ENCODE results near the gene ASB1.

ASB1 gene

DNA sequence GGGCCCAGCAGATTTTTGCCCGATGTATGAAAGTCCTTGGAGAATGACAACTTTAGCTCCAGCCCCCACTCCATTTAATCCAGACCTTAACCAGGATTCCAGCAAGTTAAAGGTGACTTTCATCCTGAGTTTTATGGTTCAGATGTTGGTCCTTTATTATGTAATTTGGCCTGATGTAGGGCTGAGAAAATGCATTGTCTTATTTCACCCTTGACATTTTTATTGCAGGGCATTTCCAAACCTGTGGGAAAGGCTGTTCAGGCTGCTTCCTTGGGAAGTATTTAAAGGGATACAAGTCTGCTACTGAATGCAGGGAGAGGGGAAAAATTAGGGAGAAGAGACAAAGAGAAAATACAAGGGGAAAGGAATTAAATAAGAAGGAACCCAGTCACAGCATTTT lies 48.8 kb downstream of the ASB1 start:
- in situ Hi-C loops (cut with HindIII; ENCODE audit: low pct_unique_long_range_greater_than_20kb, low sequenced_read_pairs) = no loop called here
- DNase-seq (ENCODE audit: low read depth in 1 of 2, low spot score in 1 of 2) = no peak

DNA sequence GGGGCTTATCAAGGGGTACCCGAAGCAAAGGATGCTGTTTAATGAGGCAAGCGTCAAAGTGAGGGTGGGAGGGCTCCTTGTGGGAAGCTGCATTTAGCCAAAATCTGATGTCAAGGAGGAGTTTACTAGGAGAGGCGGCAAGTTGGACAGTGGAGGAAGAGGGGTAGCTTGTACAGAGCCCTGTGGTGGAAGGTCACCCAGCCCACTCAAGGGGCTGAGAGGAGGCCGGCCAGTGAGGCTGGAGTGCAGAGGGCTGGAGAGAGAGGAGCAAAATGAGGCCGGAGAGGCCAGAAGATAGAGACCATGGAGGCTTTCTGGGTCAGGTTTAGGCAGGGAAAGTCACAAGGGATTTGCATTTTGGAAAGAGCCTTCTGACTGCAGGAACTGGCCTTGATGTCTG lies 49.5 kb downstream of the ASB1 start:
- no peak for DNase-seq (ENCODE audit: low read depth in 1 of 2, low spot score in 1 of 2)
- in situ Hi-C loops (cut with HindIII; ENCODE audit: low pct_unique_long_range_greater_than_20kb, low sequenced_read_pairs) = no loop called here
- TF ChIP-seq JUND (IDR thresholded peaks at IDR 0.05; ENCODE audit: low read depth) = no peak

More for the DNA sequence above, 48.8 kb downstream of the ASB1 start:
- TF ChIP-seq JUND (IDR thresholded peaks at IDR 0.05; ENCODE audit: low read depth) = no peak

DNA sequence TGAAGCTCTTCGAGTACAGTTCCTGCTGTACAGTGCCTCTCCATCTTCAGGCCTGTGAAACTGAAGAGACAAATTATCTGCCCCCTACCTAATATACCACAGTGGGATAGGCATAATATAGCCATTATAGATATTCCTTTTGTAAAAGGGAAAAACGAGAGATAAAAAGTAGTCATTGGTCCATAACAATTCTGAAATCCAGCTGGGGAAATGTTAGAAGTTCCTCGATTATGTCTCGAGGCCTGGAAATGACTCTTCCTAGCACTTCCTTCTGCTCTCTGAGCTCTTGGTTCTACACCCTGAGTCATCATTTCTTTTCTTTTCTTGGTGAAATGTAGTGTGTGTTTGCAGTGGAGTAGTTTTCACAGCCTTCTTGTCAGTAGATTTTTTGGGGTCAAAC lies 51.5 kb downstream of the ASB1 start:
- no peak for TF ChIP-seq JUND (IDR thresholded peaks at IDR 0.05; ENCODE audit: low read depth)
- in situ Hi-C loops (cut with HindIII; ENCODE audit: low pct_unique_long_range_greater_than_20kb, low sequenced_read_pairs) = no loop called here
- no peak for DNase-seq (ENCODE audit: low read depth in 1 of 2, low spot score in 1 of 2)

DNA sequence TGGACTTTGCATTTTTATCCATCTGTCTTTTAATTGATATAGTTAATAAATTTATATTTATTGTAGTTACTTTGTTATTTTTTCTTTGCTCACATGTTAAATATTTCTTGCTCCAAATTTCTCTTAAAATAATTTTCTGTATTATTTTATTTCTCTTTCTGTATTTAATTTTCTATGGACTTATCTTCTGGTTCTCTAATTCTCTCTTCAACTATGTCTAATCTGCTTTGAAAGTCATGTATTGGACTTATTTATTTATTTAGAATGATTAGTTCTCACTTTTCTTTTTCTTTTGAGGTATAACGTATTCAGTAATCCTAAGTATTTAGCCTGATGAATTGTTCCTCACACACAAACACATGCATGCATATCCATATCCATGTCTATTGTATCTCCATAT lies 53.1 kb downstream of the ASB1 start:
- in situ Hi-C loops (cut with HindIII; ENCODE audit: low pct_unique_long_range_greater_than_20kb, low sequenced_read_pairs) = no loop called here

GRCh38 chr2:238483021-238483420 lies 56.3 kb downstream of the ASB1 start:
- no peak for TF ChIP-seq JUND (IDR thresholded peaks at IDR 0.05; ENCODE audit: low read depth)
- no peak for DNase-seq (ENCODE audit: low read depth in 1 of 2, low spot score in 1 of 2)
- in situ Hi-C loops (cut with HindIII; ENCODE audit: low pct_unique_long_range_greater_than_20kb, low sequenced_read_pairs) = no loop called here

More for the DNA sequence above, 53.1 kb downstream of the ASB1 start:
- no peak for DNase-seq (ENCODE audit: low read depth in 1 of 2, low spot score in 1 of 2)
- TF ChIP-seq JUND (IDR thresholded peaks at IDR 0.05; ENCODE audit: low read depth) = no peak

- no peak for DNase-seq (ENCODE audit: low read depth in 1 of 2, low spot score in 1 of 2)
- in situ Hi-C loops (cut with HindIII; ENCODE audit: low pct_unique_long_range_greater_than_20kb, low sequenced_read_pairs) = no loop called here
- TF ChIP-seq JUND (IDR thresholded peaks at IDR 0.05; ENCODE audit: low read depth) = no peak
Observed at GRCh38 chr2:238483656-238484055, 56.9 kb downstream of the ASB1 start.

DNA sequence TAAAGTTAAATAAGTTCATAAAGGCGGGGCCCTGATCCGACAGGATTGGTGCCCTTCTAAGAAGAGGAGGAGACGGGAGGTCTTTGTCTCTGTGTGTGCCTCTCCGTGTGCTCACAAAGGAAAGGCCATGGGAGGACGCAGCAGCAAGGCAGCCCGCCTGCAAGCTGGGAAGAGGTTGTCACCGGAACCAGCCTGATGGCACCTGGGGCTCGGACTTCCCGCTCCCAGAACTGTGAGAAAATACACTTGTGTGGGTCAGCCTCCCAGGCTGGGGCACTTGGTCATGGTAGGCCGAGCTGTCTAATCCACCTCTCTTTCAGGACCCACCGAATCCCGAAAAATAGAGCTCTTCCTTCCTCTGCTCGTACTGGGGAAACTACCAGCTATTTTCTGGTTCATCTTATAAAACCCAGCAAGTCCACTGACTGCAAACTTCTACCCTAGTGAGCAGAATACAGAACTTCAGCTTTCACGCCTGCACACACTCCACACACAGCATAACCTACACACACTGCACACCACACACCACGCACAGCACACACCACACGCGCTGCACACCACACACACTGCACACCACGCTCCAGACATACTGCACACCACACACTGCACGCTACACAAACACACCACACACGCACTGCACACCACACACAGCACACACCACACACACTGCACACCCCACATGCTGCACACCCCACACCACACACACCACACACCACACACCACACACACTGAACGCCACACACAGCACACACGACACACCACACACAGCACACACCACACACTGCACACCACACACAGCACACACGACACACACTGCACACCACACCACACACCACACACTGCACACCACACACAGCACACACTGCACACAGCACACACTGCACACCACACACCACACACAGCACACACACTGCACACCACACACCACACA lies 58.1 kb downstream of the ASB1 start:
- TF ChIP-seq JUND (IDR thresholded peaks at IDR 0.05; ENCODE audit: low read depth) = no peak
- DNase-seq (ENCODE audit: low read depth in 1 of 2, low spot score in 1 of 2) = no peak
- in situ Hi-C loops (cut with HindIII; ENCODE audit: low pct_unique_long_range_greater_than_20kb, low sequenced_read_pairs) = no loop called here

- no peak for DNase-seq (ENCODE audit: low read depth in 1 of 2, low spot score in 1 of 2)
- in situ Hi-C loops (cut with HindIII; ENCODE audit: low pct_unique_long_range_greater_than_20kb, low sequenced_read_pairs) = no loop called here
- no peak for TF ChIP-seq JUND (IDR thresholded peaks at IDR 0.05; ENCODE audit: low read depth)
Observed at GRCh38 chr2:238486123-238486848, 59.6 kb downstream of the ASB1 start.

GRCh38 chr2:238487134-238487533 lies 60.4 kb downstream of the ASB1 start:
- no peak for DNase-seq (ENCODE audit: low read depth in 1 of 2, low spot score in 1 of 2)
- in situ Hi-C loops (cut with HindIII; ENCODE audit: low pct_unique_long_range_greater_than_20kb, low sequenced_read_pairs) = no loop called here
- TF ChIP-seq JUND (IDR thresholded peaks at IDR 0.05; ENCODE audit: low read depth) = no peak

GRCh38 chr2:238487652-238488346 lies 61.1 kb downstream of the ASB1 start:
- in situ Hi-C loops (cut with HindIII; ENCODE audit: low pct_unique_long_range_greater_than_20kb, low sequenced_read_pairs) = no loop called here
- TF ChIP-seq JUND (IDR thresholded peaks at IDR 0.05; ENCODE audit: low read depth) = no peak
- DNase-seq (ENCODE audit: low read depth in 1 of 2, low spot score in 1 of 2) = no peak

GRCh38 chr2:238488347-238488826 lies 61.7 kb downstream of the ASB1 start:
- no peak for DNase-seq (ENCODE audit: low read depth in 1 of 2, low spot score in 1 of 2)
- no peak for TF ChIP-seq JUND (IDR thresholded peaks at IDR 0.05; ENCODE audit: low read depth)
- in situ Hi-C loops (cut with HindIII; ENCODE audit: low pct_unique_long_range_greater_than_20kb, low sequenced_read_pairs) = no loop called here

DNA sequence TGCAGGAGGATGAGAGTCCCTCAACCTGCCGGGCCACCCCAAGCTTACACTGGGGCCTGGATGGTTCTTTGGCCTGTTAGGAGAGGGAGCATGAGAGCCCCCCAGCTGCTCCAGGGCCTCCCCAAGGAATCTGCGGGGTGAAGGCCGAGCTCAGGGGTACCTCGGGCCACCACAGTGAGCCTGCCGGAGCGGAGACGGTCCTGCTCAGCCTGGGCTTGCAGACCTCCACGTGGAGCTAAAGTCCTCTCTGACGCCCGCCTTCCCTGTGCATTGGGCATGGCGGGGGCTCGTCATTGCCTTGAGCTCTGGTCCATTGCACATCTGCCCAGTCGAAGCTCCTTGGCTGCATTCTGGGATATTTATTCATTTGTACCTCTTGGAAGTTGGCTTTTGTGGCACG lies 62.7 kb downstream of the ASB1 start:
- in situ Hi-C loops (cut with HindIII; ENCODE audit: low pct_unique_long_range_greater_than_20kb, low sequenced_read_pairs) = no loop called here
- no peak for TF ChIP-seq JUND (IDR thresholded peaks at IDR 0.05; ENCODE audit: low read depth)
- no peak for DNase-seq (ENCODE audit: low read depth in 1 of 2, low spot score in 1 of 2)
